ENCODE data around the gene C12orf60.

DNA sequence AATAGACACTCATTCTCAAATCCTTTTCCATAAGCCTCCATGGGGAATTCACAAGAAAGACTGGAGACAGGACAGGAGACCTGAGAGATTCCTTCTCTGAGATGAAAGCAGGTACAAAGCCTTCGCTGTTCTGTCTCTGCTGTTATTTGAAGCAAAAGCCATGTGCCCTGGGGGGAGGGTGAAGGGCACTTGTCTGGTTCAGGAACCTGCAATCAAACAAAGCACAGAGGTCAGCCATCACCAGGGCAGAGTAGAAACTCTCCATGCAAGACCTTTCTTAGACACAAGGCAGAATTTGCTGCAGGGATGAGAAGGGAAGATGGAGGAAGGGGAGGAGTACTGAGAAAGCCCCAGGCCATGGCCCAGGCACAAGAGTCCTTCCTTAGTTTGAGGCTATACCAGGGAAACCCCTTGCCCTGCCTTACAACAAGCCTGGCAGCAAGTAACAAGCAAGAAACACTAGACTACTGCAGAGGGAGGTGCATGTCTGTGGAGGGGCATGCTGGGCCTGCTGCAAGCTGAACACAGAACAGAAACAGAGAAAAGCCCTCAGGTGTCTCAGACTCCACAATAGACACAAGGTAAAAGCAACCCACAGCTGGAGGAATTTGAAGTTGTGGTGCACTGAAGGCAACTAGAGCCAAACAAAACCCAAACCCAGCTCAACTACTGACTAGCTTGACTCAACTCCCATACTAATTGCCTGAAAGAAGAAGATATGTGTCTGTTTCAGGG lies 47.6 kb downstream of the C12orf60 start:
- TF ChIP-seq RAD21 (IDR thresholded peaks at IDR 0.05; ENCODE audit: low read depth), result no peak
- no peak for TF ChIP-seq YY1 (IDR thresholded peaks at IDR 0.05; ENCODE audit: low read depth)
- no peak for TF ChIP-seq EGR1 (IDR thresholded peaks at IDR 0.05)
- TF ChIP-seq, protein P1, sequence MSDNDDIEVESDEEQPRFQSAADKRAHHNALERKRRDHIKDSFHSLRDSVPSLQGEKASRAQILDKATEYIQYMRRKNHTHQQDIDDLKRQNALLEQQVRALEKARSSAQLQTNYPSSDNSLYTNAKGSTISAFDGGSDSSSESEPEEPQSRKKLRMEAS (IDR thresholded peaks at IDR 0.05), result no peak
- no peak for TF ChIP-seq TAF1 (IDR thresholded peaks at IDR 0.05; ENCODE audit: low read depth)
- TF ChIP-seq CREB1 (IDR thresholded peaks at IDR 0.05; ENCODE audit: low read depth), result no peak
- no peak for TF ChIP-seq CEBPB (IDR thresholded peaks at IDR 0.05)
- TF ChIP-seq, protein P2, sequence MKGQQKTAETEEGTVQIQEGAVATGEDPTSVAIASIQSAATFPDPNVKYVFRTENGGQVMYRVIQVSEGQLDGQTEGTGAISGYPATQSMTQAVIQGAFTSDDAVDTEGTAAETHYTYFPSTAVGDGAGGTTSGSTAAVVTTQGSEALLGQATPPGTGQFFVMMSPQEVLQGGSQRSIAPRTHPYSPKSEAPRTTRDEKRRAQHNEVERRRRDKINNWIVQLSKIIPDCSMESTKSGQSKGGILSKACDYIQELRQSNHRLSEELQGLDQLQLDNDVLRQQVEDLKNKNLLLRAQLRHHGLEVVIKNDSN (IDR thresholded peaks at IDR 0.05), result no peak
- no peak for TF ChIP-seq TEAD4 (IDR thresholded peaks at IDR 0.05)
- TF ChIP-seq NFIC (IDR thresholded peaks at IDR 0.05), result no peak
- TF ChIP-seq, protein P3, sequence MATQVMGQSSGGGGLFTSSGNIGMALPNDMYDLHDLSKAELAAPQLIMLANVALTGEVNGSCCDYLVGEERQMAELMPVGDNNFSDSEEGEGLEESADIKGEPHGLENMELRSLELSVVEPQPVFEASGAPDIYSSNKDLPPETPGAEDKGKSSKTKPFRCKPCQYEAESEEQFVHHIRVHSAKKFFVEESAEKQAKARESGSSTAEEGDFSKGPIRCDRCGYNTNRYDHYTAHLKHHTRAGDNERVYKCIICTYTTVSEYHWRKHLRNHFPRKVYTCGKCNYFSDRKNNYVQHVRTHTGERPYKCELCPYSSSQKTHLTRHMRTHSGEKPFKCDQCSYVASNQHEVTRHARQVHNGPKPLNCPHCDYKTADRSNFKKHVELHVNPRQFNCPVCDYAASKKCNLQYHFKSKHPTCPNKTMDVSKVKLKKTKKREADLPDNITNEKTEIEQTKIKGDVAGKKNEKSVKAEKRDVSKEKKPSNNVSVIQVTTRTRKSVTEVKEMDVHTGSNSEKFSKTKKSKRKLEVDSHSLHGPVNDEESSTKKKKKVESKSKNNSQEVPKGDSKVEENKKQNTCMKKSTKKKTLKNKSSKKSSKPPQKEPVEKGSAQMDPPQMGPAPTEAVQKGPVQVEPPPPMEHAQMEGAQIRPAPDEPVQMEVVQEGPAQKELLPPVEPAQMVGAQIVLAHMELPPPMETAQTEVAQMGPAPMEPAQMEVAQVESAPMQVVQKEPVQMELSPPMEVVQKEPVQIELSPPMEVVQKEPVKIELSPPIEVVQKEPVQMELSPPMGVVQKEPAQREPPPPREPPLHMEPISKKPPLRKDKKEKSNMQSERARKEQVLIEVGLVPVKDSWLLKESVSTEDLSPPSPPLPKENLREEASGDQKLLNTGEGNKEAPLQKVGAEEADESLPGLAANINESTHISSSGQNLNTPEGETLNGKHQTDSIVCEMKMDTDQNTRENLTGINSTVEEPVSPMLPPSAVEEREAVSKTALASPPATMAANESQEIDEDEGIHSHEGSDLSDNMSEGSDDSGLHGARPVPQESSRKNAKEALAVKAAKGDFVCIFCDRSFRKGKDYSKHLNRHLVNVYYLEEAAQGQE (IDR thresholded peaks at IDR 0.05; ENCODE audit: low read depth), result no peak
- no peak for TF ChIP-seq TCF12 (IDR thresholded peaks at IDR 0.05; ENCODE audit: low read depth)
- no peak for TF ChIP-seq FOXM1 (IDR thresholded peaks at IDR 0.05; ENCODE audit: borderline replicate concordance, low read depth)

All from Ishikawa (cell line).